ENCODE results near the gene ADPGK. TPM values are rescaled to one million over a fixed set of nuclear protein-coding genes. Genes with fewer than 3 reads are reported as not detected.
"Not testable (repeated sequence)": the region's sequence is repeated elsewhere in the genome, so short reads cannot be mapped to it uniquely, and the experiment has no call there.

The ADPGK gene
- total RNA-seq, 1 donor: 74.7 TPM

- TF ChIP-seq CTCF (IDR thresholded peaks at IDR 0.05; ENCODE audit: insufficient read depth, low read depth, low read length): no peak
- no peak for DNase-seq (ENCODE audit: low read depth)
- no peak overlapping the region for H3K4me3 ChIP-seq (ENCODE audit: low read depth, low read length)
Observed at GRCh38 chr15:72728821-72729220, 54.7 kb downstream of the ADPGK start.

- not testable (repeated sequence) for H3K4me3 ChIP-seq (ENCODE audit: low read depth, low read length); DNase-seq (ENCODE audit: low read depth)
Observed at GRCh38 chr15:72728249-72728648, 55.3 kb downstream of the ADPGK start.

DNA sequence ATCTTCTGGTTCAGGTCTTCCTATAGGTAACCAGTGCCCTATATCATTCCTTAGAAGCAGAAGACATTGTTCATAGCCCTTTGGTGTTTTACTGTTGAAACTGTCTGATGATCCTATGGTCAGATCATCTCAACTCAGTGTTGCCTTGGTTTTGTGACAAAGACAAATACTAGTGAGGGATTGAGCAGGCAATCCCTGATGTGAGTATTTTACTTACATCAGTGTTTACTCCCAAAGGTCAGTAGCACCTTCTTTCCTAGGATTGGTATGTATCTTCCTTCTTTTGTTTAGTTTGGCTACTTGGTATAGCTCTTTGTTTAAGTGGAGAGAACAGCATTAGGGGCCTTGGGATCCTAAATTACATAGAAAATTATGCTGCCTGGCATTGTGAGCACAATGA, 56.4 kb downstream of the ADPGK start:
- no peak for DNase-seq (ENCODE audit: low read depth)
- H3K4me3 ChIP-seq (ENCODE audit: low read depth, low read length): no peak overlapping the region
- no peak for TF ChIP-seq CTCF (IDR thresholded peaks at IDR 0.05; ENCODE audit: insufficient read depth, low read depth, low read length)

GRCh38 chr15:72725851-72726250, 57.7 kb downstream of the ADPGK start:
- H3K4me3 ChIP-seq (ENCODE audit: low read depth, low read length); DNase-seq (ENCODE audit: low read depth): not testable (repeated sequence)

GRCh38 chr15:72725446-72725845, 58.1 kb downstream of the ADPGK start:
- no peak for TF ChIP-seq CTCF (IDR thresholded peaks at IDR 0.05; ENCODE audit: insufficient read depth, low read depth, low read length)
- H3K4me3 ChIP-seq (ENCODE audit: low read depth, low read length): no peak overlapping the region
- DNase-seq (ENCODE audit: low read depth): no peak

GRCh38 chr15:72724028-72724427, 59.5 kb downstream of the ADPGK start:
- no peak for TF ChIP-seq CTCF (IDR thresholded peaks at IDR 0.05; ENCODE audit: insufficient read depth, low read depth, low read length)
- DNase-seq (ENCODE audit: low read depth): no peak
- H3K4me3 ChIP-seq (ENCODE audit: low read depth, low read length): no peak overlapping the region

GRCh38 chr15:72722071-72722696, 61.4 kb downstream of the ADPGK start:
- peak; percentile 77 for DNase-seq (ENCODE audit: low read depth)
- TF ChIP-seq CTCF (IDR thresholded peaks at IDR 0.05; ENCODE audit: insufficient read depth, low read depth, low read length): peak; percentile 79
- H3K4me3 ChIP-seq (ENCODE audit: low read depth, low read length): no peak overlapping the region

GRCh38 chr15:72708551-72709303, 74.8 kb downstream of the ADPGK start:
- DNase-seq (ENCODE audit: low read depth); H3K4me3 ChIP-seq (ENCODE audit: low read depth, low read length): not testable (repeated sequence)
